Measurements from ENCODE around the gene RGSL1. TPM values are rescaled to one million over a fixed set of nuclear protein-coding genes. Genes with fewer than 3 reads are reported as not detected.
A peak's percentile ranks its signal among the peaks of the same experiment; 100 is the strongest.

The RGSL1 gene
- total and polyA plus RNA-seq, 2 of the 8 experiments (the other 6 are each of a cell fraction or from before 2014, with no cell fraction given) = not detected

DNA sequence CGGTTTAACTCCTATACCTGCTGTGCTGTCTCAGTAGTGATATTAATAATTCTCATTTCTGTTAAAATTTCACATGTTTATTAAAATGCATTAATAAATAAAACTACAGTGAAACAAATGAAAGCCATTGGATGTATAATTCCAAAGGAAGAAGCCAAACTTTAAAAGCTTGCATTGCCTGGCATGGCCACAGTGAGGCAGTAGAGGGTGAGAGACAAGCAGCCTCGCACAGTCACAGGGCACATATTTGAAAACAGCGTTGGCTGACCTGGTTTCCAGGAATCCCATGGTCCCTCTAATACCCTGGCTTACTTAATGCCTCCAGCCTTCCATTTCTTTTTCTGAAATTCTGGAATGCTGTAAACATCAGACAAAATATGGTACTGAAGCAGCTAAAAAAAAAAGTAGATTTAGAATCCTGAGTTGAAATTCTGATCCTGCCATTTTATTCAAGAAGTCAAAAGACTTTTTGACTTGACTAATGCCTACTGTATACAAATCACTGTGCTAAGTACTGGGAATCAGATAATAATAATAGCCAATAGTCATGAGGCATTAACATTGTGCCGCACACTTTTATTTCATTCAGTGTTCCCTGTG, 145.8 kb downstream of the RGSL1 start:
- H3K4me1 ChIP-seq (replicated peaks in 1 of 4; ENCODE audit: control insufficient read depth in 3 of 4, insufficient read depth in 4 of 4, low read length in 3 of 4) = no peaks in the 10 kb centered on the region
- H3K36me3 ChIP-seq (ENCODE audit: control insufficient read depth in 2 of 4, insufficient read depth in 4 of 4, low read length in 3 of 4) = peaks cover 7 to 11% (median 8%) of the 10 kb centered on the region in 4 experiments; a peak in 5 of 8 replicates
- H3K56ac ChIP-seq (replicated peaks; ENCODE audit: insufficient read length, low read depth, low read length) = no peak overlapping the region
- H2BK20ac ChIP-seq (ENCODE audit: low read length) = no peak overlapping the region
- TF ChIP-seq RAD21 (IDR thresholded peaks at IDR 0.05 in 1 of 2, conservative IDR thresholded peaks at IDR 0.05 in 1 of 2; ENCODE audit: low read depth in 2 of 2, low read length in 2 of 2) = peak; percentile 84 to 89
- TF ChIP-seq, protein P1, sequence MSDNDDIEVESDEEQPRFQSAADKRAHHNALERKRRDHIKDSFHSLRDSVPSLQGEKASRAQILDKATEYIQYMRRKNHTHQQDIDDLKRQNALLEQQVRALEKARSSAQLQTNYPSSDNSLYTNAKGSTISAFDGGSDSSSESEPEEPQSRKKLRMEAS (IDR thresholded peaks at IDR 0.05) = 0 out of 2 replicates have a peak, but pooled peaks have one; percentile 18
- no peak for TF ChIP-seq SUZ12 (IDR thresholded peaks at IDR 0.05; ENCODE audit: low read length)
- TF ChIP-seq, protein P2, sequence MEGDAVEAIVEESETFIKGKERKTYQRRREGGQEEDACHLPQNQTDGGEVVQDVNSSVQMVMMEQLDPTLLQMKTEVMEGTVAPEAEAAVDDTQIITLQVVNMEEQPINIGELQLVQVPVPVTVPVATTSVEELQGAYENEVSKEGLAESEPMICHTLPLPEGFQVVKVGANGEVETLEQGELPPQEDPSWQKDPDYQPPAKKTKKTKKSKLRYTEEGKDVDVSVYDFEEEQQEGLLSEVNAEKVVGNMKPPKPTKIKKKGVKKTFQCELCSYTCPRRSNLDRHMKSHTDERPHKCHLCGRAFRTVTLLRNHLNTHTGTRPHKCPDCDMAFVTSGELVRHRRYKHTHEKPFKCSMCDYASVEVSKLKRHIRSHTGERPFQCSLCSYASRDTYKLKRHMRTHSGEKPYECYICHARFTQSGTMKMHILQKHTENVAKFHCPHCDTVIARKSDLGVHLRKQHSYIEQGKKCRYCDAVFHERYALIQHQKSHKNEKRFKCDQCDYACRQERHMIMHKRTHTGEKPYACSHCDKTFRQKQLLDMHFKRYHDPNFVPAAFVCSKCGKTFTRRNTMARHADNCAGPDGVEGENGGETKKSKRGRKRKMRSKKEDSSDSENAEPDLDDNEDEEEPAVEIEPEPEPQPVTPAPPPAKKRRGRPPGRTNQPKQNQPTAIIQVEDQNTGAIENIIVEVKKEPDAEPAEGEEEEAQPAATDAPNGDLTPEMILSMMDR (IDR thresholded peaks at IDR 0.05; ENCODE audit: control extremely low read depth in 1 of 3, insufficient read depth in 1 of 3, low read depth in 1 of 3, low read length in 3 of 3) = peak; percentile 78 to 92 (median 87)
- peak; percentile 33; the same call in 1 of the 2 replicates for TF ChIP-seq CREB1 (IDR thresholded peaks at IDR 0.05)
- no peak overlapping the region for H3K4me3 ChIP-seq (ENCODE audit: extremely low read depth in 1 of 4, insufficient read depth in 2 of 4, low read depth in 3 of 4, low read length in 4 of 4)
- no peaks in the 10 kb centered on the region for H3K79me2 ChIP-seq (ENCODE audit: control insufficient read depth in 1 of 2, insufficient read depth in 2 of 2, low read length in 2 of 2)
- H2BK15ac ChIP-seq (ENCODE audit: low read length) = no peak overlapping the region
- no peak overlapping the region for H4K91ac ChIP-seq (replicated peaks; ENCODE audit: insufficient read length, low read length)
- H3K27me3 ChIP-seq (replicated peaks in 1 of 4; ENCODE audit: control insufficient read depth in 3 of 4, extremely low read depth in 1 of 4, insufficient read depth in 3 of 4, low read length in 3 of 4) = no peaks in the 10 kb centered on the region
- POLR2A ChIA-PET (ENCODE audit: partially characterized antibody) = interaction anchor here (0.6 to 15.0 kb wide), 6 partner anchors 9 to 329 kb away, joined by 3 to 231 read pairs (median 6); partner anchors contain the start of gene NPL
- no peak overlapping the region for H3K27ac ChIP-seq (ENCODE audit: low read depth, low read length)
- H3K9me3 ChIP-seq (ENCODE audit: insufficient read depth in 2 of 2, low read depth in 1 of 2, low read length in 1 of 2) = no peaks in the 10 kb centered on the region
- CTCF ChIA-PET (ENCODE audit: partially characterized antibody) = interaction anchor here (0.6 to 37.1 kb wide), 68 partner anchors 8 to 1122 kb away, joined by 3 to 1131 read pairs (median 4); partner anchors contain the start of genes NPL and RGS16
- no peak overlapping the region for H4K8ac ChIP-seq (ENCODE audit: extremely low read depth, insufficient read depth, low read length)
- DNase-seq (ENCODE audit: low read depth in 1 of 2, low spot score in 2 of 2) = peak in 1 of 2 experiments; percentile 90
- H3K23ac ChIP-seq (ENCODE audit: insufficient read length) = no peak overlapping the region
- no peak overlapping the region for H3K14ac ChIP-seq (ENCODE audit: insufficient read length)
- H4K5ac ChIP-seq (ENCODE audit: insufficient read length, low read depth, low read length) = no peak overlapping the region
- no peaks in the 10 kb centered on the region for H3K79me1 ChIP-seq (ENCODE audit: low read depth, low read length)
- no peak overlapping the region for H2BK12ac ChIP-seq (ENCODE audit: low read depth, low read length)
- H3K23me2 ChIP-seq (ENCODE audit: low read depth, low read length) = no peaks in the 10 kb centered on the region
- no peak overlapping the region for H3K4ac ChIP-seq (replicated peaks; ENCODE audit: insufficient read length, low read depth, low read length)
- H3K9ac ChIP-seq (replicated peaks in 1 of 4; ENCODE audit: extremely low read depth in 1 of 4, low read depth in 3 of 4, low read length in 3 of 4) = no peak overlapping the region
- H2AK5ac ChIP-seq (ENCODE audit: low read depth, low read length) = no peak overlapping the region
- no peak overlapping the region for H2BK120ac ChIP-seq (replicated peaks; ENCODE audit: low read depth, low read length)
- peak; percentile 65 for FAIRE-seq
- H4K20me1 ChIP-seq (replicated peaks in 1 of 2; ENCODE audit: control insufficient read depth in 1 of 2, insufficient read depth in 2 of 2, low read length in 2 of 2) = peaks cover 0 to 2% of the 10 kb centered on the region in 2 experiments
- 34% methylated on average over 4 of the region's 4 CpGs; no CpG with 5 or more reads in 1 of the 2 experiments for WGBS, 2 experiments (ENCODE audit: extremely low coverage in 1 of 2, insufficient coverage in 1 of 2, insufficient read length in 1 of 2, insufficient replicate concordance in 2 of 2, low coverage in 1 of 2, low lambda C conversion rate in 2 of 2, missing lambda C conversion rate in 1 of 2)
- no peak overlapping the region for H3K4me2 ChIP-seq (ENCODE audit: insufficient read depth in 1 of 2, low read depth in 2 of 2, low read length in 2 of 2)
- H3K18ac ChIP-seq (ENCODE audit: extremely low read depth, low read length) = no peak overlapping the region
- no peak overlapping the region for H2BK5ac ChIP-seq (ENCODE audit: low read depth, low read length)
- no peak overlapping the region for H2AFZ ChIP-seq (ENCODE audit: low read length)

All from H1 (cell line).